ENCODE results near the gene HSPA6.
"Not testable (repeated sequence)": the region's sequence is repeated elsewhere in the genome, so short reads cannot be mapped to it uniquely, and the experiment has no call there.

The HSPA6 gene

GRCh38 chr1:161557506-161558450, 33.4 kb downstream of the HSPA6 start:
- not testable (repeated sequence) for DNase-seq

- DNase-seq = peak in 5 of 58 donors; percentile 1 to 10 (median 2)
These were observed 36.8 kb downstream of the HSPA6 start for GRCh38 chr1:161560960-161561715.

DNA sequence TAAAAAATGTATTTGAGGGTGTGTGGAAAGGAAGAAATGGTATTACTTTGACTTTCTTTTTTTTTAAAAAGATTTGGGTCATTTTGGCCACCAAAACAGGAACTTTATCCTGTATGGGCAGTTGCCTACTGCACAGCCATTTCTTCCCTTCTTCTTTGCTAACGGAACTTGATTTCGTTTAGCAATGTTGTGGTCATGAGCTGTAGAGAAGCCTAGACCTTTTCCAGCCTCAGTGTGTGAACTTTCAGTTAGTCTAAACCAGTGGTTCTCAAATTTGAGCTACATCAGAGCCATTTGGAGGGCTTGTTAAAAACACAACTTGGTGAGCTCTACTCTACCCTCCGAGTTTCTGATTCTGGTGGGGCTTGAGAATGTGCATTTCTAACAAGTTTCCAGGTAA, 38.1 kb downstream of the HSPA6 start:
- DNase-seq = not testable (repeated sequence)

DNA sequence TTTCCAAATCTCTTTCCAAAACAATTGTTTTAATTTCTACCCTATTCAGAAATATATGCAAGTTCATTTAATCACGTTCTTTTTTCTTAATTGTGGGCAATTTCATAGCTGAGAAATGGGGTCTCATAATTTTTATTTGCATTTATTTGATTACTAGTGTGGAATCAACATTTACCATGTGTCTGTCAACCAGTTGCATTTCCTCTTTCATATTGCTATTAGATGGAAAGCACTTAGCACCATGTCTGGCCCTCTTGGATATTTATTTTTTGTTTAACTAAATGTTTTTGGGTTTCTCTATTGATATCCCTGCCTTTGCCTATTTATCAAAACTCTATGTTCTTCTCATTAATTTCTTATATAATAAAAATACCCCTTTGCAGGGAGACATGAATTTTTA, 39.2 kb downstream of the HSPA6 start:
- DNase-seq = not testable (repeated sequence)

DNA sequence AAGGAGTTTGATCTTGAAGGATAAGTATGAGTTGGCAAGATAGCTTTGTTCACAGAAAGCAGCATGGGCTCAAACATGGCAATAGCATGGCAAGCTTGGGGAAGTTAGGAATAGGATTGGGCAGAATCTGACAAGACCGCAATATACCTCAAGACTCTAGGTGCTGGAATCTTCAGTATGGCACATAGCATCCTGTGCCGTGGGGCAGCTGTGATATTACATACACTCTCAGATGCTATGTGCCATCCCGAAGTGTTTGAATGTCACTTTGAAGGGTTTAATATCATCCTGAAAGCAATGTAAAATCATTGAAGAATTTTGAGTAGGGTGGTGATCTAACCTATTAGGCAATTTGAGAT, 42.2 kb downstream of the HSPA6 start:
- not testable (repeated sequence) for DNase-seq

- DNase-seq = not testable (repeated sequence)
These were observed 47.4 kb downstream of the HSPA6 start for GRCh38 chr1:161571703-161572102.
